WTC11 (cell line): Measurements from ENCODE around the gene SLC38A10. TPM values are rescaled to one million over a fixed set of nuclear protein-coding genes. Genes with fewer than 3 reads are reported as not detected.

Source experiments
- ATAC-seq: fragments of 200-7000 bp; cut with Tn5 transposase; 2 replicates; pipeline ENCODE4 v1.10.0; 2021; ENCODE audit warnings: mild to moderate bottlenecking, moderate library complexity
- CTCF ChIA-PET: fragments of 300-600 bp; sonication (Branson Sonifier 250); formaldehyde crosslinking; loops from one replicate; lab custom pipeline; 2021; ENCODE audit warnings: antibody characterized with exemption; lab: Charles Lee
- POLR2A ChIA-PET: fragments of 350-600 bp; sonication (Branson Sonifier 250); formaldehyde crosslinking; loops from one replicate; lab custom pipeline; 2021; ENCODE audit warnings: antibody characterized with exemption; lab: Charles Lee
- DNase-seq: peaks from one replicate; pipeline ENCODE4 v3.0.0; 2021; ENCODE audit warnings: low spot score
- H3K27ac Mint-ChIP-seq: 2 replicates; pipeline ENCODE4 v1.8.0; 2021; ENCODE audit warnings: mixed read lengths
- H3K27me3 Mint-ChIP-seq: 2 replicates; pipeline ENCODE4 v1.8.0; 2021; ENCODE audit warnings: low read depth, mild to moderate bottlenecking, moderate library complexity, mixed read lengths
- H3K36me3 Mint-ChIP-seq: 2 replicates; pipeline ENCODE4 v1.8.0; 2021; ENCODE audit warnings: mixed read lengths
- H3K4me1 Mint-ChIP-seq: 2 replicates; pipeline ENCODE4 v1.8.0; 2022; ENCODE audit warnings: mixed read lengths
- H3K4me3 Mint-ChIP-seq: 2 replicates; pipeline ENCODE4 v1.8.0; 2021; ENCODE audit warnings: mild to moderate bottlenecking, moderate library complexity, mixed read lengths
- H3K9me3 Mint-ChIP-seq: 2 replicates; pipeline ENCODE4 v1.8.0; 2021; ENCODE audit warnings: mixed read lengths
- CREB1 ChIP-seq: sonication (generic); formaldehyde crosslinking; IDR thresholded peaks from 2 replicates; pipeline ENCODE4 v1.8.0; 2023; ENCODE audit warnings: mild to moderate bottlenecking, missing genetic modification reagents
- GRHL2 ChIP-seq: fragments of 250-450 bp; sonication (Bioruptor Pico); IDR thresholded peaks from 2 replicates; pipeline ENCODE4 v1.8.0; 2022; ENCODE audit warnings: mild to moderate bottlenecking, moderate library complexity; ENCODE audit not compliant: insufficient replicate concordance, severe bottlenecking
- MXD4 ChIP-seq: fragments of 250-450 bp; sonication (Bioruptor Pico); IDR thresholded peaks from 2 replicates; pipeline ENCODE4 v1.8.0; 2021; ENCODE audit warnings: mild to moderate bottlenecking, moderate library complexity, borderline replicate concordance
- OVOL2 ChIP-seq: fragments of 250-450 bp; sonication (Bioruptor Pico); IDR thresholded peaks from 2 replicates; pipeline ENCODE4 v1.9.0; 2021; ENCODE audit warnings: mild to moderate bottlenecking, borderline replicate concordance
- PRRX2 ChIP-seq: fragments of 250-450 bp; sonication (Bioruptor Pico); IDR thresholded peaks from 2 replicates; pipeline ENCODE4 v1.8.0; 2021; ENCODE audit warnings: mild to moderate bottlenecking
- SMAD3 ChIP-seq: sonication (generic); formaldehyde crosslinking; IDR thresholded peaks from 2 replicates; pipeline ENCODE4 v1.8.0; 2022; ENCODE audit warnings: missing genetic modification reagents, mild to moderate bottlenecking, borderline replicate concordance
- TCF7 ChIP-seq: sonication (generic); formaldehyde crosslinking; IDR thresholded peaks from 2 replicates; pipeline ENCODE4 v1.8.0; 2022; ENCODE audit warnings: mild to moderate bottlenecking, low read depth, missing genetic modification reagents, moderate library complexity
- ZNF121 ChIP-seq: sonication (generic); formaldehyde crosslinking; IDR thresholded peaks from 2 replicates; pipeline ENCODE4 v1.8.0; 2023; ENCODE audit warnings: missing genetic modification reagents
- ZNF219 ChIP-seq: sonication (generic); formaldehyde crosslinking; IDR thresholded peaks from 2 replicates; pipeline ENCODE4 v1.8.0; 2023; ENCODE audit warnings: missing genetic modification reagents, mild to moderate bottlenecking, borderline replicate concordance
- ZNF317 ChIP-seq: sonication (generic); formaldehyde crosslinking; IDR thresholded peaks from 2 replicates; pipeline ENCODE4 v1.8.1; 2023; ENCODE audit warnings: low read depth, mild to moderate bottlenecking, moderate library complexity, missing genetic modification reagents, borderline replicate concordance
- ZNF423 ChIP-seq: fragments of 250-450 bp; sonication (Bioruptor Pico); IDR thresholded peaks from 2 replicates; pipeline ENCODE4 v2.1.2; 2022; ENCODE audit warnings: mild to moderate bottlenecking, moderate library complexity
- ZNF671 ChIP-seq: fragments of 250-450 bp; sonication (Bioruptor Pico); IDR thresholded peaks from 2 replicates; pipeline ENCODE4 v1.8.0; 2021; ENCODE audit warnings: mild to moderate bottlenecking
- total RNA-seq: library from RNA; stranded (reverse); gene quantifications from 3 replicates; pipeline ENCODE4 v1.2.3, GENCODE V29; 2021
- TF ChIP-seq, protein P1 (sequence below): fragments of 250-450 bp; sonication (Bioruptor Pico); IDR thresholded peaks from 2 replicates; pipeline ENCODE4 v1.9.0; 2021; ENCODE audit warnings: mild to moderate bottlenecking, borderline replicate concordance
- TF ChIP-seq, protein P2 (sequence below): sonication (generic); formaldehyde crosslinking; IDR thresholded peaks from 2 replicates; pipeline ENCODE4 v1.8.0; 2023; ENCODE audit warnings: mild to moderate bottlenecking, missing genetic modification reagents
- TF ChIP-seq, protein P3 (sequence below): sonication (generic); formaldehyde crosslinking; conservative IDR thresholded peaks from 2 replicates; pipeline ENCODE4 v1.8.1; 2022; ENCODE audit warnings: mild to moderate bottlenecking, missing genetic modification reagents
- TF ChIP-seq, protein P4 (sequence below): sonication (generic); formaldehyde crosslinking; IDR thresholded peaks from 2 replicates; pipeline ENCODE4 v1.8.1; 2022; ENCODE audit warnings: low read depth, mild to moderate bottlenecking, moderate library complexity, missing genetic modification reagents, borderline replicate concordance
- TF ChIP-seq, protein P5 (sequence below): fragments of 250-450 bp; sonication (Bioruptor Pico); IDR thresholded peaks from 2 replicates; pipeline ENCODE4 v1.9.0; 2021; ENCODE audit warnings: moderate library complexity, mild to moderate bottlenecking, inconsistent platforms, borderline replicate concordance
- TF ChIP-seq, protein P6 (sequence below): fragments of 250-450 bp; sonication (Bioruptor Pico); IDR thresholded peaks from 2 replicates; pipeline ENCODE4 v1.8.0; 2021; ENCODE audit warnings: mild to moderate bottlenecking
- TF ChIP-seq, protein P7 (sequence below): sonication (generic); formaldehyde crosslinking; conservative IDR thresholded peaks from 2 replicates; pipeline ENCODE4 v1.8.1; 2023; ENCODE audit warnings: mild to moderate bottlenecking, low read depth, missing genetic modification reagents, moderate library complexity
- TF ChIP-seq, protein P8 (sequence below): sonication (generic); formaldehyde crosslinking; IDR thresholded peaks from 2 replicates; pipeline ENCODE4 v1.8.1; 2022; ENCODE audit warnings: mild to moderate bottlenecking, moderate library complexity, missing genetic modification reagents

The SLC38A10 gene
- total RNA-seq, 1 experiment from 2014 or later = 47.0 TPM

DNA sequence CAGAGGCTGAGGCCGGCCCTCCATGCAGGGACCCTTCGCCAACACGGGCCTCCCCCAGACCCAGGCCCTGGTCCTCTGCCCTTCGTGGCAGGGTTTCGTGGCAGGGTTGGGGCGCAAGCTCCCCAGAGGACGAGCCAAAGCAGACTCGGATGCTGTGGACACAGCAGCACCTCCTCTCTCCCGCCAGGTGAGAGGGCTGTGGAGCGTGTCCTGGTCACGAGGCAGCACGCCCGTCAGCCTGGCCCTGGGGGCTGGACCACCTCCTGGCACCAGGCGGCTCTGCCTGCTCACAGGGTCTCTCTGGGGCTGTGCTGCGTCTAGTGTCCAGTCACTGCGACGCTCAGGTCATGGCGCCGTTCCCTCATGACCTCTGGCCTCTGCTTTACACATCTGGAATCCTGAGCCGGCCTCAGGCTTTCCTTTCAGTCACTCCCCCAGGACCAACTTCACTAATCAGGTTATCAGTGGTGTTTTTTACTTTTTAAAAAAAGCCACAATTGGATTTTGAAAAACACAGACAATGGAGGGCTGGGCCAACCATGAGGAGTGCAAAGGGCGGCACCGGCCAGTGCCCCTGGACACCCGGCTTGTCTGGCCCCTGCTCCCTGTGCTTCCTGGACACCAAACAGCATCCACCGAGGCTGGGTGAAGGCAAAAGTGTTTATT is 50.6 kb downstream of the SLC38A10 start (continued):
- TF ChIP-seq OVOL2 (CRISPR knock-in tag) (no peak), TCF7 (CRISPR knock-in tag) (0 out of 2 replicates have a peak, but pooled peaks have one; percentile 27), PRRX2 (no peak), CREB1 (no peak)
- TF ChIP-seq, protein P1, sequence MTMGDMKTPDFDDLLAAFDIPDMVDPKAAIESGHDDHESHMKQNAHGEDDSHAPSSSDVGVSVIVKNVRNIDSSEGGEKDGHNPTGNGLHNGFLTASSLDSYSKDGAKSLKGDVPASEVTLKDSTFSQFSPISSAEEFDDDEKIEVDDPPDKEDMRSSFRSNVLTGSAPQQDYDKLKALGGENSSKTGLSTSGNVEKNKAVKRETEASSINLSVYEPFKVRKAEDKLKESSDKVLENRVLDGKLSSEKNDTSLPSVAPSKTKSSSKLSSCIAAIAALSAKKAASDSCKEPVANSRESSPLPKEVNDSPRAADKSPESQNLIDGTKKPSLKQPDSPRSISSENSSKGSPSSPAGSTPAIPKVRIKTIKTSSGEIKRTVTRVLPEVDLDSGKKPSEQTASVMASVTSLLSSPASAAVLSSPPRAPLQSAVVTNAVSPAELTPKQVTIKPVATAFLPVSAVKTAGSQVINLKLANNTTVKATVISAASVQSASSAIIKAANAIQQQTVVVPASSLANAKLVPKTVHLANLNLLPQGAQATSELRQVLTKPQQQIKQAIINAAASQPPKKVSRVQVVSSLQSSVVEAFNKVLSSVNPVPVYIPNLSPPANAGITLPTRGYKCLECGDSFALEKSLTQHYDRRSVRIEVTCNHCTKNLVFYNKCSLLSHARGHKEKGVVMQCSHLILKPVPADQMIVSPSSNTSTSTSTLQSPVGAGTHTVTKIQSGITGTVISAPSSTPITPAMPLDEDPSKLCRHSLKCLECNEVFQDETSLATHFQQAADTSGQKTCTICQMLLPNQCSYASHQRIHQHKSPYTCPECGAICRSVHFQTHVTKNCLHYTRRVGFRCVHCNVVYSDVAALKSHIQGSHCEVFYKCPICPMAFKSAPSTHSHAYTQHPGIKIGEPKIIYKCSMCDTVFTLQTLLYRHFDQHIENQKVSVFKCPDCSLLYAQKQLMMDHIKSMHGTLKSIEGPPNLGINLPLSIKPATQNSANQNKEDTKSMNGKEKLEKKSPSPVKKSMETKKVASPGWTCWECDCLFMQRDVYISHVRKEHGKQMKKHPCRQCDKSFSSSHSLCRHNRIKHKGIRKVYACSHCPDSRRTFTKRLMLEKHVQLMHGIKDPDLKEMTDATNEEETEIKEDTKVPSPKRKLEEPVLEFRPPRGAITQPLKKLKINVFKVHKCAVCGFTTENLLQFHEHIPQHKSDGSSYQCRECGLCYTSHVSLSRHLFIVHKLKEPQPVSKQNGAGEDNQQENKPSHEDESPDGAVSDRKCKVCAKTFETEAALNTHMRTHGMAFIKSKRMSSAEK = no peak
- TF ChIP-seq, protein P2, sequence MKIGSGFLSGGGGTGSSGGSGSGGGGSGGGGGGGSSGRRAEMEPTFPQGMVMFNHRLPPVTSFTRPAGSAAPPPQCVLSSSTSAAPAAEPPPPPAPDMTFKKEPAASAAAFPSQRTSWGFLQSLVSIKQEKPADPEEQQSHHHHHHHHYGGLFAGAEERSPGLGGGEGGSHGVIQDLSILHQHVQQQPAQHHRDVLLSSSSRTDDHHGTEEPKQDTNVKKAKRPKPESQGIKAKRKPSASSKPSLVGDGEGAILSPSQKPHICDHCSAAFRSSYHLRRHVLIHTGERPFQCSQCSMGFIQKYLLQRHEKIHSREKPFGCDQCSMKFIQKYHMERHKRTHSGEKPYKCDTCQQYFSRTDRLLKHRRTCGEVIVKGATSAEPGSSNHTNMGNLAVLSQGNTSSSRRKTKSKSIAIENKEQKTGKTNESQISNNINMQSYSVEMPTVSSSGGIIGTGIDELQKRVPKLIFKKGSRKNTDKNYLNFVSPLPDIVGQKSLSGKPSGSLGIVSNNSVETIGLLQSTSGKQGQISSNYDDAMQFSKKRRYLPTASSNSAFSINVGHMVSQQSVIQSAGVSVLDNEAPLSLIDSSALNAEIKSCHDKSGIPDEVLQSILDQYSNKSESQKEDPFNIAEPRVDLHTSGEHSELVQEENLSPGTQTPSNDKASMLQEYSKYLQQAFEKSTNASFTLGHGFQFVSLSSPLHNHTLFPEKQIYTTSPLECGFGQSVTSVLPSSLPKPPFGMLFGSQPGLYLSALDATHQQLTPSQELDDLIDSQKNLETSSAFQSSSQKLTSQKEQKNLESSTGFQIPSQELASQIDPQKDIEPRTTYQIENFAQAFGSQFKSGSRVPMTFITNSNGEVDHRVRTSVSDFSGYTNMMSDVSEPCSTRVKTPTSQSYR (CRISPR knock-in tag) = no peak
- TF ChIP-seq, all 79 proteins: peak for 4

DNA sequence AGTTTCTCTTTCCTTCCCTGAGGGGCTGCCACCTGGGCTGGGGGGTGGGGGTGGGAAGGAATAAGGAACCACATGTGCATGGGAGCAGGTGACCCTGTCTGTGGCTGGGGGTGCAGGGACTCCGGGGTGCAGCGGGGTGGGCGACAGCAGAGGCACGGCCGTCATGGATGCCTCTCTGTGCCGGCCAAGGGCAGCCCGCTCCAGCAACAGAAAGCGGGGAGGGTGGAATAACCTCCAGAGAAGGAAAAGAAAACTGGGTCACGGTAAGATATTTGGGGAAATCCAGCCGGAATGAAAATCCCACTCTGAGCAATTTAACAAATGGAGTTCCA is 51.8 kb downstream of the SLC38A10 start:
- ChIA-PET POLR2A (no interaction called here), CTCF (interaction anchor here (1.7 to 2.8 kb wide), 2 partner anchors 15 to 100 kb away, joined by 6 to 7 read pairs; no protein-coding TSS in a partner anchor)
- H3K27me3 Mint-ChIP-seq = no peaks in the 10 kb centered on the region
- H3K27ac Mint-ChIP-seq = no peak overlapping the region
- H3K4me3 Mint-ChIP-seq = no peak overlapping the region
- DNase-seq = no peak
- H3K4me1 Mint-ChIP-seq = peaks cover 23% of the 10 kb centered on the region
- no peaks in the 10 kb centered on the region for H3K9me3 Mint-ChIP-seq
- ATAC-seq = no peak
- H3K36me3 Mint-ChIP-seq = no peaks in the 10 kb centered on the region
- no peak for TF ChIP-seq SMAD3
- TF ChIP-seq, protein P3, sequence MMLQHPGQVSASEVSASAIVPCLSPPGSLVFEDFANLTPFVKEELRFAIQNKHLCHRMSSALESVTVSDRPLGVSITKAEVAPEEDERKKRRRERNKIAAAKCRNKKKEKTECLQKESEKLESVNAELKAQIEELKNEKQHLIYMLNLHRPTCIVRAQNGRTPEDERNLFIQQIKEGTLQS (CRISPR knock-in tag) = no peak
- TF ChIP-seq ZNF219 (CRISPR knock-in tag) = no peak
- no peak for TF ChIP-seq PRRX2
- TF ChIP-seq GRHL2 = no peak
- TF ChIP-seq, protein P4, sequence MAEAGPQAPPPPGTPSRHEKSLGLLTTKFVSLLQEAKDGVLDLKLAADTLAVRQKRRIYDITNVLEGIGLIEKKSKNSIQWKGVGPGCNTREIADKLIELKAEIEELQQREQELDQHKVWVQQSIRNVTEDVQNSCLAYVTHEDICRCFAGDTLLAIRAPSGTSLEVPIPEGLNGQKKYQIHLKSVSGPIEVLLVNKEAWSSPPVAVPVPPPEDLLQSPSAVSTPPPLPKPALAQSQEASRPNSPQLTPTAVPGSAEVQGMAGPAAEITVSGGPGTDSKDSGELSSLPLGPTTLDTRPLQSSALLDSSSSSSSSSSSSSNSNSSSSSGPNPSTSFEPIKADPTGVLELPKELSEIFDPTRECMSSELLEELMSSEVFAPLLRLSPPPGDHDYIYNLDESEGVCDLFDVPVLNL (CRISPR knock-in tag) = no peak
- no peak for TF ChIP-seq ZNF671
- TF ChIP-seq ZNF423 (CRISPR knock-in tag) = no peak
- TF ChIP-seq, protein P5, sequence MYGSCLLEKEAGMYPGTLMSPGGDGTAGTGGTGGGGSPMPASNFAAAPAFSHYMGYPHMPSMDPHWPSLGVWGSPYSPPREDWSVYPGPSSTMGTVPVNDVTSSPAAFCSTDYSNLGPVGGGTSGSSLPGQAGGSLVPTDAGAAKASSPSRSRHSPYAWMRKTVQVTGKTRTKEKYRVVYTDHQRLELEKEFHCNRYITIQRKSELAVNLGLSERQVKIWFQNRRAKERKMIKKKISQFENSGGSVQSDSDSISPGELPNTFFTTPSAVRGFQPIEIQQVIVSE = no peak
- TF ChIP-seq, protein P6, sequence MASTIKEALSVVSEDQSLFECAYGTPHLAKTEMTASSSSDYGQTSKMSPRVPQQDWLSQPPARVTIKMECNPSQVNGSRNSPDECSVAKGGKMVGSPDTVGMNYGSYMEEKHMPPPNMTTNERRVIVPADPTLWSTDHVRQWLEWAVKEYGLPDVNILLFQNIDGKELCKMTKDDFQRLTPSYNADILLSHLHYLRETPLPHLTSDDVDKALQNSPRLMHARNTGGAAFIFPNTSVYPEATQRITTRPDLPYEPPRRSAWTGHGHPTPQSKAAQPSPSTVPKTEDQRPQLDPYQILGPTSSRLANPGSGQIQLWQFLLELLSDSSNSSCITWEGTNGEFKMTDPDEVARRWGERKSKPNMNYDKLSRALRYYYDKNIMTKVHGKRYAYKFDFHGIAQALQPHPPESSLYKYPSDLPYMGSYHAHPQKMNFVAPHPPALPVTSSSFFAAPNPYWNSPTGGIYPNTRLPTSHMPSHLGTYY = no peak
- TF ChIP-seq ZNF317 (CRISPR knock-in tag) = no peak
- TF ChIP-seq, protein P7, sequence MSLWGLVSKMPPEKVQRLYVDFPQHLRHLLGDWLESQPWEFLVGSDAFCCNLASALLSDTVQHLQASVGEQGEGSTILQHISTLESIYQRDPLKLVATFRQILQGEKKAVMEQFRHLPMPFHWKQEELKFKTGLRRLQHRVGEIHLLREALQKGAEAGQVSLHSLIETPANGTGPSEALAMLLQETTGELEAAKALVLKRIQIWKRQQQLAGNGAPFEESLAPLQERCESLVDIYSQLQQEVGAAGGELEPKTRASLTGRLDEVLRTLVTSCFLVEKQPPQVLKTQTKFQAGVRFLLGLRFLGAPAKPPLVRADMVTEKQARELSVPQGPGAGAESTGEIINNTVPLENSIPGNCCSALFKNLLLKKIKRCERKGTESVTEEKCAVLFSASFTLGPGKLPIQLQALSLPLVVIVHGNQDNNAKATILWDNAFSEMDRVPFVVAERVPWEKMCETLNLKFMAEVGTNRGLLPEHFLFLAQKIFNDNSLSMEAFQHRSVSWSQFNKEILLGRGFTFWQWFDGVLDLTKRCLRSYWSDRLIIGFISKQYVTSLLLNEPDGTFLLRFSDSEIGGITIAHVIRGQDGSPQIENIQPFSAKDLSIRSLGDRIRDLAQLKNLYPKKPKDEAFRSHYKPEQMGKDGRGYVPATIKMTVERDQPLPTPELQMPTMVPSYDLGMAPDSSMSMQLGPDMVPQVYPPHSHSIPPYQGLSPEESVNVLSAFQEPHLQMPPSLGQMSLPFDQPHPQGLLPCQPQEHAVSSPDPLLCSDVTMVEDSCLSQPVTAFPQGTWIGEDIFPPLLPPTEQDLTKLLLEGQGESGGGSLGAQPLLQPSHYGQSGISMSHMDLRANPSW (CRISPR knock-in tag) = no peak
- TF ChIP-seq, protein P8, sequence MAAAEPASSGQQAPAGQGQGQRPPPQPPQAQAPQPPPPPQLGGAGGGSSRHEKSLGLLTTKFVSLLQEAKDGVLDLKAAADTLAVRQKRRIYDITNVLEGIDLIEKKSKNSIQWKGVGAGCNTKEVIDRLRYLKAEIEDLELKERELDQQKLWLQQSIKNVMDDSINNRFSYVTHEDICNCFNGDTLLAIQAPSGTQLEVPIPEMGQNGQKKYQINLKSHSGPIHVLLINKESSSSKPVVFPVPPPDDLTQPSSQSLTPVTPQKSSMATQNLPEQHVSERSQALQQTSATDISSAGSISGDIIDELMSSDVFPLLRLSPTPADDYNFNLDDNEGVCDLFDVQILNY (CRISPR knock-in tag) = no peak
- no peak for TF ChIP-seq ZNF121 (CRISPR knock-in tag)
- TF ChIP-seq MXD4 (CRISPR knock-in tag) = no peak
